ENCODE measurements around the gene MDGA2.

DNA sequence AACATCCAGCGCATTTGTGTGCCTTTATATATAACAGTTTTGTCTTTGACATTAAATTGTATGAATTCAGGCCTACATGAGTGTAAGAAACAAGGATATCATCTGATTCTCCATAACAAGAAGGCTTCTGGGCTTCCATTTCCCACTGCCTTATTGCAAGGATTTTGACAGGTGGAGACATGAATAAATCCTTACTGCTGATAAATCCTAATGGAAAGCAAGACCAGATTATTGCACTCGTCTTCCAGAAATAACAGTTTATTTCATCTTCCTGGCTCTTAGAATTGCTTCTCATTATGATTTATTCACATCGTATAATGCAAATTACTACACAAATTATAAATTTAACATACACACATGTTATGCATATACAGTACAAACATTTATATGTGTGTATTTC, 348.1 kb downstream of the MDGA2 start:
- no peak for TF ChIP-seq POLR2A (IDR thresholded peaks at IDR 0.05)
- TF ChIP-seq, protein P1, sequence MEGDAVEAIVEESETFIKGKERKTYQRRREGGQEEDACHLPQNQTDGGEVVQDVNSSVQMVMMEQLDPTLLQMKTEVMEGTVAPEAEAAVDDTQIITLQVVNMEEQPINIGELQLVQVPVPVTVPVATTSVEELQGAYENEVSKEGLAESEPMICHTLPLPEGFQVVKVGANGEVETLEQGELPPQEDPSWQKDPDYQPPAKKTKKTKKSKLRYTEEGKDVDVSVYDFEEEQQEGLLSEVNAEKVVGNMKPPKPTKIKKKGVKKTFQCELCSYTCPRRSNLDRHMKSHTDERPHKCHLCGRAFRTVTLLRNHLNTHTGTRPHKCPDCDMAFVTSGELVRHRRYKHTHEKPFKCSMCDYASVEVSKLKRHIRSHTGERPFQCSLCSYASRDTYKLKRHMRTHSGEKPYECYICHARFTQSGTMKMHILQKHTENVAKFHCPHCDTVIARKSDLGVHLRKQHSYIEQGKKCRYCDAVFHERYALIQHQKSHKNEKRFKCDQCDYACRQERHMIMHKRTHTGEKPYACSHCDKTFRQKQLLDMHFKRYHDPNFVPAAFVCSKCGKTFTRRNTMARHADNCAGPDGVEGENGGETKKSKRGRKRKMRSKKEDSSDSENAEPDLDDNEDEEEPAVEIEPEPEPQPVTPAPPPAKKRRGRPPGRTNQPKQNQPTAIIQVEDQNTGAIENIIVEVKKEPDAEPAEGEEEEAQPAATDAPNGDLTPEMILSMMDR (IDR thresholded peaks at IDR 0.05), result no peak

Measured in upper lobe of left lung (tissue), 4 donors.